ENCODE results near the gene FAM120B.

GRCh38 chr6:170305805-170306323 is 694 bp upstream of the FAM120B start:
- TF ChIP-seq CTCF (IDR thresholded peaks at IDR 0.05; ENCODE audit: borderline replicate concordance, extremely low read depth, low read length, poor library complexity, severe bottlenecking) (no peak), EZH2 (IDR thresholded peaks at IDR 0.05; ENCODE audit: borderline replicate concordance, low read depth, low read length, severe bottlenecking) (no peak)
